Mucosa of descending colon (tissue), 3 donors: ENCODE data around the gene MKLN1. TPM values are rescaled to one million over a fixed set of nuclear protein-coding genes. Genes with fewer than 3 reads are reported as not detected.
A peak's percentile ranks its signal among the peaks of the same experiment; 100 is the strongest.

ENCODE experiments used
- ATAC-seq: fragments of 200-7000 bp; cut with Tn5 transposase; one replicate; pipeline ENCODE4 v1.9.1; 2020; ENCODE audit warnings: mild to moderate bottlenecking, moderate library complexity
- DNase-seq, 3 donors: peaks; one replicate each; pipeline ENCODE4 v3.0.0-alpha.2; 2020
- H3K36me3 ChIP-seq: fragments of 200-600 bp; one replicate; pipeline ENCODE4 v1.8.0; 2021; ENCODE audit warnings: low read depth, mild to moderate bottlenecking
- H3K4me1 ChIP-seq: fragments of 200-600 bp; one replicate; pipeline ENCODE4 v1.8.0; 2021; ENCODE audit warnings: low read depth, mild to moderate bottlenecking
- H3K4me3 ChIP-seq: fragments of 200-600 bp; one replicate; pipeline ENCODE4 v1.8.0; 2021; ENCODE audit warnings: mild to moderate bottlenecking
- H3K9me3 ChIP-seq: fragments of 200-600 bp; one replicate; pipeline ENCODE4 v1.8.0; 2021; ENCODE audit warnings: mild to moderate bottlenecking
- intact Hi-C, 2 donors: fragments of 100-400 bp; cut with DNase I in 1 of 2; cut with micrococcal nuclease in 1 of 2; formaldehyde crosslinking; loops; one replicate each; pipeline versions ENCODE4 v1.11.0 to v1.11.1; 2022; cut with DNase I, micrococcal nuclease
- total RNA-seq, 3 donors: library from RNA; stranded (reverse); fragmentation: NEBNext Ultra II Directional in 2 of 3; extraction: Animal tissue kit (Norgen Biotek cat#: 25700) in 2 of 3; gene quantifications; one replicate each; pipeline versions ENCODE4 v1.2.1 to v1.2.4, GENCODE V29; 2021 to 2023
- TF ChIP-seq, protein P1 (sequence below): fragments of 200-600 bp; IDR thresholded peaks from one replicate; pipeline ENCODE4 v1.8.0; 2022; ENCODE audit warnings: antibody characterized with exemption, mild to moderate bottlenecking
- donor health status: DM: no; HTN: no; CAD: no; lungs with moderate emphysema.
- donor health status: DM: no; HTN: no; CAD: no.
- donor health status: DM: no; HTN: yes; CAD: no.

The MKLN1 gene
- total RNA-seq, 3 donors from 2014 or later: 41.5 to 66.1 (median 47.1) TPM

DNA sequence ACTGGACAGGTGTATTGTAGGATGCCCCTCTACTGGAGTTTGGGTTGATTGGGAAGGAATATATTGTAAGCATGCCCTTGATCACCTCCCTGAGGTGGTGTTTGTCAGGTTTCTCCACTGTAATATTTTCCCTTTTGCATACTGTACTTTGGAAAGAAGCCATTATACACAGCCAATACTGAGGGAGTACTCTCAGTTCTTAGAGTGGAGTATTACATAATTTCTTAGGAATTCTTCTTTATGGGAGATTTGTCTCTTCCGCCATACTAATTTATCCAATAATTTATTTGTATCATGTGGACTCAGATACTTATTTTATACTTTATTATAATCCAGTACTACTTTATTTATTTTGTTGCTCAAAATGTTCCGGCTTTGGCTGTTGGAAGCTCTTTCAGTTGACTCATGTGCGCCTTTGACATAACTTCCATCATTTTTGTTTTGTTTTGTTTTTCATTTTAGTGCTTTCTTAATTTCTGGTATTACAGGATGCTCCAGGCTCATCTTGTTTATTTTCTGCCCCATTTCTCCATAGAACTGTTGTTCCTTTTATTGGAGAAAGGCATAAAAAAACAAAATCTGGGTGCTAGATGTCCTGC, 29.7 kb downstream of the MKLN1 start:
- H3K36me3 ChIP-seq: no peaks in the 10 kb centered on the region
- H3K9me3 ChIP-seq: no peaks in the 10 kb centered on the region
- TF ChIP-seq, protein P1, sequence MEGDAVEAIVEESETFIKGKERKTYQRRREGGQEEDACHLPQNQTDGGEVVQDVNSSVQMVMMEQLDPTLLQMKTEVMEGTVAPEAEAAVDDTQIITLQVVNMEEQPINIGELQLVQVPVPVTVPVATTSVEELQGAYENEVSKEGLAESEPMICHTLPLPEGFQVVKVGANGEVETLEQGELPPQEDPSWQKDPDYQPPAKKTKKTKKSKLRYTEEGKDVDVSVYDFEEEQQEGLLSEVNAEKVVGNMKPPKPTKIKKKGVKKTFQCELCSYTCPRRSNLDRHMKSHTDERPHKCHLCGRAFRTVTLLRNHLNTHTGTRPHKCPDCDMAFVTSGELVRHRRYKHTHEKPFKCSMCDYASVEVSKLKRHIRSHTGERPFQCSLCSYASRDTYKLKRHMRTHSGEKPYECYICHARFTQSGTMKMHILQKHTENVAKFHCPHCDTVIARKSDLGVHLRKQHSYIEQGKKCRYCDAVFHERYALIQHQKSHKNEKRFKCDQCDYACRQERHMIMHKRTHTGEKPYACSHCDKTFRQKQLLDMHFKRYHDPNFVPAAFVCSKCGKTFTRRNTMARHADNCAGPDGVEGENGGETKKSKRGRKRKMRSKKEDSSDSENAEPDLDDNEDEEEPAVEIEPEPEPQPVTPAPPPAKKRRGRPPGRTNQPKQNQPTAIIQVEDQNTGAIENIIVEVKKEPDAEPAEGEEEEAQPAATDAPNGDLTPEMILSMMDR: no peak
- intact Hi-C loops: no loop called here
- DNase-seq (no peak), ATAC-seq (peak; percentile 51)
- H3K4me1 ChIP-seq: peaks cover 35% of the 10 kb centered on the region
- H3K4me3 ChIP-seq: no peak overlapping the region

DNA sequence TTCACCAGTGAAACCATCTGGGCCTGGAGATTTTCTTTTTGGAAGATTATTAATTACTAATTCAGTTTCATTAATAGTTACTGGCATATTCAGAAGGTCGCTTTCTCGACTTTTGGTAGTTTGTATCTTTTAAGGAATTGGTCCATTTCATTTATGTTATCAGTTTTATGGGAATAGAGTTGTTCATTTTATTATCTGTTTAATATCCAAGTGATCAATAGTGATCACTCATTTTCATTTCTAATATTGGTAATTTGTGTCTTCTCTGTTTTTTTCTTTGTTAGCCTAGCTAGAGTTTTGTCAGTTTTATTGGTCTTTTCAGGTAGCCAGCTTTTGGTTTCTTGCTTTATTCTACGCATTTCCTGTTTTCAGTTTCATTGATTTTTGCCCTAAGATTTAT, 31.0 kb downstream of the MKLN1 start:
- no peak for ATAC-seq
- H3K4me1 ChIP-seq: peaks cover 35% of the 10 kb centered on the region
- H3K4me3 ChIP-seq: no peak overlapping the region
- no peak for DNase-seq
- no peaks in the 10 kb centered on the region for H3K36me3 ChIP-seq
- TF ChIP-seq, protein P1: no peak
- no peaks in the 10 kb centered on the region for H3K9me3 ChIP-seq
- intact Hi-C loops: no loop called here

DNA sequence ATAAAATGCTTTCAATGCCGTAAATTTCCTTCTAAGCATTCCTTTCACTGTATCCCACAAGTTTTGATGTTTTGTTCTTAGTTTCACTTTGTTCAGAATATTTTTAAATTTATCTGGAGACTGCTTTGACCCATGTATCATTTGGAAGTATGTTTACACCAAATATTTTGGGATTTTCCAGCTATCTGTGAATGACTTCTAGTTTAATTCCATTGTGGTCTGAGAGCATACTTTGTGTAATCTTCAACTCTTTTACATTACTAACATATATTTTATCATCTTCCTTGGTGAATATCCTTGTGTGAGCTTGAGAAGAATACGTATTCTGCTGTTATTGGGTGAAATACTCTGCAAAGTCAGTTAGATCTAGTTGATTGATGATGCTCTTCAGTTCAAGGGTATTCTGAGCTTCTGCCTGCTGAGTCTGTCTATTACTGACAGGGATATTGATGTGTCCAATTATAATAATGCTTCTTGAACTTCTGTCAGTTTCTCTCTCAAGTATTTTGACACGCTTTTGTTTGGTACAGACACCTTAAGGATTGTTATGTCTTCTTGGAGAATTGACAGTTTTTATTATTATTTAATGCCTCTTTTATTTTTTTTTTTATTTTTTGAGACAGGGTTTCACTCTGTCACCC, 31.6 kb downstream of the MKLN1 start:
- Histone ChIP-seq H3K4me1 (peaks cover 35% of the 10 kb centered on the region), H3K36me3 (no peaks in the 10 kb centered on the region), H3K4me3 (no peak overlapping the region), H3K9me3 (no peaks in the 10 kb centered on the region)
- no peak for ATAC-seq
- DNase-seq: no peak
- intact Hi-C loops: no loop called here
- TF ChIP-seq, protein P1: no peak

DNA sequence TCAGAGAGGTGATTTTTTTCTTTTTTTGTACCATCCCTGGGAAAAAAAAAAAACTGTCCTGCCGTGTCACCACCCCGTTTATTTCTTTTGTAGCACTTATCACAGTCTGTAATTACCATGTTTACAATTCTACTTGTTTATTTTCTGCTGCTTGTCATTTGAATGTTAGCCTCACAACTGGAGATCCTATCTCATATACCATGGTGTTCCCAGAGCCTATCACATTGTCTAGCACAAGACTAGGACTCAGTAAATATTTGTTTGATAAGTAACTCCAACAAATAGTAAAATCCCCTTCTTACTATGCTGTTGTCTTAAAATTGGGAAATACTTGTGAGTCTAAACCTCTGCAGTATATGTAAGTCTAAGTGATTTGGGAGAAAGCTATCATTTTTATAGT, 36.0 kb downstream of the MKLN1 start:
- Histone ChIP-seq H3K4me1 (peaks cover 14% of the 10 kb centered on the region), H3K4me3 (no peak overlapping the region), H3K36me3 (no peaks in the 10 kb centered on the region), H3K9me3 (no peaks in the 10 kb centered on the region)
- intact Hi-C loops: no loop called here
- TF ChIP-seq, protein P1: no peak
- ATAC-seq: no peak
- no peak for DNase-seq

DNA sequence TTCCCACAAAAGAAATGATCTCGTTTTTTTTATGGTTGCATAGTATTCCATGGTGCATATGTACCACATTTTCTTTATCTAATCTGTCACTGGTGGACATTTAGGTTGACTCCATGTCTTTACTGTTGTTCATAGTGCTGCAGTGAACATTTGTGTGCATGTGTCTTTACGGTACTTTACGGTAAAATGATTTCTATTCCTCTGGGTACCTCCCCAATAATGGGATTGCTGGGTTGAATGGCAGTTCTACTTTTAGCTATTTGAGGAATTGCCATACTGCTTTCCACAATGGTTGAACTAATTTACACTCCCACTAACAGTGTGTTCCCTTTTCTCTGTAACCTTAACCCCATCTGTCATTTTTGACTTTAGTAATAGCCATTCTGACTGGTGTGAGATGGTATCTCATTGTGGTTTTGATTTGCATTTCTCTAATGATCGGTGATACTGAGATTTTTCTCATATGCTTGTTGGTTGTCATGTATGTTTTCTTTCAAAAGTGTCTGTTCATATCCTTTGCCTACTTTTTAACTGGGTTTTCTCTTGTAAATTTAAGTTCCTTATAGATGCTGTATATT, 37.2 kb downstream of the MKLN1 start:
- H3K4me1 ChIP-seq: peaks cover 7% of the 10 kb centered on the region
- no peaks in the 10 kb centered on the region for H3K9me3 ChIP-seq
- TF ChIP-seq, protein P1: no peak
- no peak for ATAC-seq
- H3K36me3 ChIP-seq: no peaks in the 10 kb centered on the region
- no peak overlapping the region for H3K4me3 ChIP-seq
- intact Hi-C loops: no loop called here
- DNase-seq: no peak
